Mucosa of descending colon (tissue), 3 donors: Measurements from ENCODE around the gene PRRG2. TPM values are rescaled to one million over a fixed set of nuclear protein-coding genes. Genes with fewer than 3 reads are reported as not detected.

ENCODE experiments used
- ATAC-seq: fragments of 200-7000 bp; cut with Tn5 transposase; one replicate; pipeline ENCODE4 v1.9.1; 2020; ENCODE audit warnings: mild to moderate bottlenecking, moderate library complexity
- DNase-seq, 3 donors: peaks; one replicate each; pipeline ENCODE4 v3.0.0-alpha.2; 2020
- H3K36me3 ChIP-seq: fragments of 200-600 bp; one replicate; pipeline ENCODE4 v1.8.0; 2021; ENCODE audit warnings: low read depth, mild to moderate bottlenecking
- H3K4me1 ChIP-seq: fragments of 200-600 bp; one replicate; pipeline ENCODE4 v1.8.0; 2021; ENCODE audit warnings: low read depth, mild to moderate bottlenecking
- H3K4me3 ChIP-seq: fragments of 200-600 bp; one replicate; pipeline ENCODE4 v1.8.0; 2021; ENCODE audit warnings: mild to moderate bottlenecking
- H3K9me3 ChIP-seq: fragments of 200-600 bp; one replicate; pipeline ENCODE4 v1.8.0; 2021; ENCODE audit warnings: mild to moderate bottlenecking
- CTCF ChIP-seq: fragments of 200-600 bp; IDR thresholded peaks from one replicate; pipeline ENCODE4 v1.8.0; 2022; ENCODE audit warnings: antibody characterized with exemption, mild to moderate bottlenecking
- intact Hi-C, 2 donors: fragments of 100-400 bp; cut with DNase I in 1 of 2; cut with micrococcal nuclease in 1 of 2; formaldehyde crosslinking; loops; one replicate each; pipeline versions ENCODE4 v1.11.0 to v1.11.1; 2022; cut with DNase I, micrococcal nuclease
- total RNA-seq, 3 donors: library from RNA; stranded (reverse); fragmentation: NEBNext Ultra II Directional in 2 of 3; extraction: Animal tissue kit (Norgen Biotek cat#: 25700) in 2 of 3; gene quantifications; one replicate each; pipeline versions ENCODE4 v1.2.1 to v1.2.4, GENCODE V29; 2021 to 2023
- donor health status: DM: no; HTN: no; CAD: no; lungs with moderate emphysema.
- donor health status: DM: no; HTN: no; CAD: no.
- donor health status: DM: no; HTN: yes; CAD: no.

The PRRG2 gene
- total RNA-seq, 3 donors from 2014 or later: 9.1 to 25.1 (median 18.9) TPM

- no peak overlapping the region for H3K4me3 ChIP-seq
- DNase-seq (no peak), ATAC-seq (no peak)
- H3K36me3 ChIP-seq: no peaks in the 10 kb centered on the region
- H3K4me1 ChIP-seq: no peaks in the 10 kb centered on the region
- H3K9me3 ChIP-seq: no peaks in the 10 kb centered on the region
- intact Hi-C loops: no loop called here
- no peak for TF ChIP-seq CTCF
Measured at GRCh38 chr19:49605605-49606004, 24.5 kb downstream of the PRRG2 start.

GRCh38 chr19:49609499-49610092, 28.5 kb downstream of the PRRG2 start:
- no peaks in the 10 kb centered on the region for H3K4me1 ChIP-seq
- intact Hi-C loops: no loop called here
- DNase-seq (no peak), ATAC-seq (no peak)
- no peak for TF ChIP-seq CTCF
- H3K4me3 ChIP-seq: no peak overlapping the region
- H3K9me3 ChIP-seq: no peaks in the 10 kb centered on the region
- no peaks in the 10 kb centered on the region for H3K36me3 ChIP-seq

GRCh38 chr19:49613374-49613773, 32.3 kb downstream of the PRRG2 start:
- Histone ChIP-seq H3K9me3 (no peaks in the 10 kb centered on the region), H3K4me1 (no peaks in the 10 kb centered on the region), H3K4me3 (no peak overlapping the region), H3K36me3 (no peaks in the 10 kb centered on the region)
- no peak for DNase-seq
- ATAC-seq: peak; percentile 64
- intact Hi-C loops: no loop called here
- TF ChIP-seq CTCF: no peak

- no peak for DNase-seq
- TF ChIP-seq CTCF: no peak
Measured at GRCh38 chr19:49614096-49614833, 33.1 kb downstream of the PRRG2 start.

GRCh38 chr19:49615861-49616260, 34.7 kb downstream of the PRRG2 start:
- DNase-seq (no peak), ATAC-seq (no peak)
- Histone ChIP-seq H3K4me1 (no peaks in the 10 kb centered on the region), H3K9me3 (no peaks in the 10 kb centered on the region), H3K4me3 (no peak overlapping the region), H3K36me3 (no peaks in the 10 kb centered on the region)
- no peak for TF ChIP-seq CTCF
- intact Hi-C loops: no loop called here

More at GRCh38 chr19:49614096-49614833, 33.1 kb downstream of the PRRG2 start:
- Histone ChIP-seq H3K9me3 (no peaks in the 10 kb centered on the region), H3K4me3 (no peak overlapping the region), H3K4me1 (no peaks in the 10 kb centered on the region), H3K36me3 (no peaks in the 10 kb centered on the region)
- ATAC-seq: peak; percentile 81
- intact Hi-C loops: no loop called here
